GM21526 (cell line): ENCODE data around the gene CCL14.
"Not testable (repeated sequence)": the region's sequence is repeated elsewhere in the genome, so short reads cannot be mapped to it uniquely, and the experiment has no call there.

Experiments
- ATAC-seq: cut with Tn5 transposase; IDR thresholded peaks from one replicate; pipeline ENCODE4 v1.9.1; 2021; ENCODE audit warnings: moderate library complexity; ENCODE audit not compliant: unreplicated experiment, low FRiP score

Gene CCL14

DNA sequence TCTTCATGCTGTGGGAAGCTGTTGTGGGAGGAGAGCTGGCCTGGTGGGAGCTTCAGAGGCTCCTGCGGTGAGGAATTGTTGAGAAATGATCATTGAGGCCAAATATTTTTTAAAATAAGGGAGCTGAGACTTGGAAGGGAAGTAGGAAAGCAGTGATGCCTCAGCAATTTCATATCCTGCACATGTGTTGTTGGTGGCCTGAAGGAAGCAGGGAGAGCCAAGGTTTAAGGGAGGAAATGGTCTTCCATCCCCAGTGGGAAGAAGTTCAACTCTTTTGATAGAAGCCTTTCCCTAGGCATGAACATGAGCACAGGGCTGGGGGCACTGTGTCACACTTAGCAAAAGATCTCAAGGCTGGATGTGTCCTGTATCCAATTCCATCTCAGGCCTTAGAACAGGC is at the start of gene CCL14:
TSS of gene CCL14 (minus strand) at position 87 of the 400 bp plus-strand sequence. CDS start at position 7, 80 bp downstream.
- no peak for ATAC-seq

DNA sequence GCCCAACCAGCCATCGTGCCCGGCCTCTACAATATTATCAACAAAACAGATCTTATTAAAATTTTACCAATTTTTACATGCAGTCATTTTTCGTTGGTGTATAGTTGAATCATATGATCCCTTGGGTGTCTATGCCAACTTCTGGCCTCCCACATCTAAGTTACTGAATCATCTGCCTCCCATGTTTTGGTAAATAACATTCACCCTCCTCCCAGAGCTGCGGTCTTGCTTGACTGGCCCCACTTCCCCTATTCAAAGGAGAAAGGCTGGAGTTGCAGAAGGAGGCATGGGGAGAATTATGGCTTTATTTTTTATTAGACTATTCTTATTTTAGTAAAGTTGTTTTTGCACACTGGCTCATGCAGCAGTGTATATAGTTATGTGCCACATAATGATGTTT is 49.7 kb upstream of the CCL14 start:
- no peak for ATAC-seq

DNA sequence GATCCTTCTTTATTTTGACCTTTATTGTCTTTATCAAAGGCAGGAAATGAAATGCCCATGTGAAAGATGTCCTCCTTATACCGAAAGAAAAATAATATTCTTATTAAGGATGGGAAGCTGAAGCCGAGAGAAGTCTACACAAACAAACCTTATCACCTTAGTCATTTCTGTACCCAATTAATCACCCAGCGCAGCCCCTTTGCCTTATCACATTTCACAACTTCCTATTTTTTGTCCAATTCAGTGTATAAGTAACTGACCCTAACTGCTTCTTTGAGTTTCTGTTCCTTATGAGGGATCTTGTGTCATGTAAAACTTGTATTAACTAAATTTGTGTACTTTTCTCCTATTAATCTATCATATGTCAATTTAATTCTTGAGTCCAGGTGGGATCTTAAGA is 47.6 kb upstream of the CCL14 start:
- no peak for ATAC-seq

DNA sequence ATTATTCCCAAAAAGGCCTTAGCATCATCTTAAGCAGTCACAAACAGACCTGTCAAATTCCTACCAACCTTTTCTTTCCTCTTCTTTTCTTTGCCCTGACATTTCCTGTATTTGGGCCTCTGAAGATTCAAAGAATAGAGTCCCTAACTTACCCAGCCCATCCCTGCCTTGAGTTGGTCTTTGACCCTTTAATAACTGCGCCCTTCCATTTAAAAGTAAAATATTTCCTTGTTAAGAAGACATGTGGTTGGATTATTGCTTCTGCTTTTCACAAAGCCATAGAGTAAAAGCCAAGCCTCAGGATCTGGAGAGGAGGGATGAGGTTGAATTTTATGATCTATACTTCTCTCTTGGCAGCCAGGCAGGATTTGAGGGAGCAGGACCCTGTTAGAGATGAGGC is 44.4 kb upstream of the CCL14 start:
- no peak for ATAC-seq

DNA sequence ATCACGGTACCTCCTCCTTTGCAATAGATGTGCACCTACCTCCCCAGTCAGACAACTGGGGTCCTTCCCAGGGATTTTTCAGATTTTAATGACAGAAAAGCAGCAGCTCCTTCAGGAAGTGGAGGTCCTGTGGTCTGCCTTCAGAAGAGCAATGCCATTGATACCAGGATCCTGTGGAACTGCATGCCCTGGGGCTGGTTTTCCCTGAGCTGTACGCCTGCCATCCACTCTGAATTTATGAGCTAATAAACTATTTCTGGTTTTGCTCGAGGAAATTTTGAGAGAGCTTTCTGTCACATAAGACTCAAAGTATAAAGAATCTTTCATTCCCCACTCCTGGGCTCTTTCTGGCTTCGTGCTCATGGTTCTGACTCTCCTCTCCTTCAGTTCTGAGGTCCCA is 41.2 kb upstream of the CCL14 start:
- ATAC-seq: no peak

DNA sequence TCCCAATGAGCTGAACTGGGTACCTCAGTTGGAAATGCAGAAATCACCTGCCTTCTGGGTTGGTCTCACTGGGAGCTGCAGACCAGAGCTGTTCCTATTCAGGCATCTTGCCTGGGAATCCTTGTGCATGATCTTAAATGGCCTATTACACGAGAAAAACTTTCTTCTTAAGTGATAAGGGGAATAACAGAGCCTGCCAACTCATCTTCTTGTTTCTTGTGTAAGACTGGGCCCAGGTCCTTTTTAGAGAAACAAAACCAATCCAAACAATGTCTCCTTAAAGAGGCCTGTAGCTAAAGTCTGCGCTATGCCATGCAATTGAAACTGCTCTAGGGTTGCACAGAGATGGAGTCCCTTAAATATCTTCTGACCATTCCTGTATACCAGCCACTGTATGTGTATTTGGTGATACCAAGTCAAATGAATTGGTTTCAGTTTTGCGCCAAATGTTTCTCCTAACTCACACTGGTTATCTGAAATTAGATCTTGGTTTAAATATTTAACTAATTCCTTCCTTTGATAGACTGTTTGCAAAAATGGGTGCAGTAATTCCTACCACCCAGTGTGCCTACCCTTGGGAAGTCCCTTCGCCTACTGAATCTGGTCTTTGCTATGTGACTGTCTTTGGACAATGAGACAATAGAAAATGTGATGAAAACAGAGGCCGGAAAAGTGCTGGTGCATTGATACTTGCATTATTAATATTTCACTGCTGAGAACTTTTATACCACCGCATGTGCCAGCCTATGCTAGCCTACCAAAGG is 37.8 kb upstream of the CCL14 start:
- ATAC-seq: no peak

DNA sequence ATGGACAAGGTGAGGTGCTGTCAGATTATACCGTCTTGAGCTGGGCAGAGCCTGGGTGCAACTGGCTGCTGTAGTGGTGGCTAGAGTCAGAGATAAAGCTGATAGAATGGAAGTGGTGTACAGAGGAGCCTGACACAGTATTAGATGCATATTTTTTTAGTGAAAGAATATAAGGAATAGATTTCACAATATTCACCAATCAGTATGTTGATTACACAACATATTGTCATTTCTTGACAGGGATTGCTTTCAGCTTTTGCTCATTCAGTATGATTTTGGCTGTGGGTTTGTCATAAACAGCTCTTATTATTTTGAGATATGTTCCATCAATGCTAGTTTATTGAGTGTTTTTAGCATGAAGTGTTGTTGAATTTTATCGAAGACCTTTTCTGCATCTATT is 32.9 kb upstream of the CCL14 start:
- no peak for ATAC-seq

DNA sequence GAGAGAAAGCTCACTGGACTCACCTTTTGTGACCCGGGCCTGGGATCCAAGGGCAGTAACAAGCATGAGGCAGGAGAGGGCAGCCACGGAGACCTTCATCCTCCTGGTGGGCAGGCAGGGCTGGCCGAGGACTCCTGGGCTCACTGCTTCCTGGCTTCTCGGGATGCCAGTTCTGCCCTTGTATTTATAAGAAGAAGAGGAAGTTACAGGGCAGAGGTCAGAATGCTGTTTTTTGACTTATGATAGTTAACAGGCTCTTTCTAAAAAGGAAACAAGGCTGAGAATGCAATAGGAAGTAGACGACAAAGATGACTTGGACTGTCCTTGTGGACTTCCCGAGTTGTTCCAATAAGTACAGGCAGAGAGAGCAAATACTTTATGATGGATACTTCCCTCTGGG is 31.3 kb upstream of the CCL14 start, which contains the start of gene CCL23:
TSS of gene CCL23 (minus strand) at position 174 of the 400 bp plus-strand sequence. CDS start at position 99, 75 bp downstream.
- ATAC-seq: no peak

DNA sequence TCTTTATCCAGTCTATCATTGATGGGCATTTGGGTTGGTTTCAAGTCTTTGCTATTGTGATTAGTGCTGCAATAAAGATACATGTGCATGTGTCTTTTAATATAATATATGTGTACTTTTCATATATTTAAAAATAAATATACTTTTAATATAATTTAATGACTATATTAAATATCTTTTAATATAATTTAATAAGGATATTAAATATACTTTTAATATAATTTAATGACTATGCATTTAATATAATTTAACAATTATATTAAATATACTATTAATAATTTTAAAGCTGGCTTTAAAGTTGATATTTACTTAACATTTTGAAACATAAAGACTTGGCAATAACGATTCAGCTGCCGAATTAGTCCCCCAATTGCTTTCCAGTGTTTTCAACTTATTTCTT is 30.0 kb upstream of the CCL14 start:
- no peak for ATAC-seq

DNA sequence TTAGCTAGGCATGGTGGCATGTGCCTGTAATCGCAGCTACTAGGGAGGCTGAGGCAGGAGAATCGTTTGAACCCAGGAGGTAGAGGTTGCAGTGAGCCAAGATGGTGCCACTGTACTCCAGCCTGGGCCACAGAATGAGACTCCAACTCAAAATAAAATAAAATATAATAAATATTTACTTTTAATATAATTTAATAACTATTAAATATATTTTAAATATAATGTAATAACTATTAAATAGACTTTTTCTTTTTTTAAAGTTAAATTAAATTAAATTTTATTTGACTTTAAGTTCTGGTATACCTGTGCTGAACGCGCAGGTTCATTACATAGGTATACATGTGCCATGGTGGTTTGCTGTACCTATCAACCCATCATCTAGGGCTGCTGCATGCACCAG is 29.4 kb upstream of the CCL14 start:
- ATAC-seq: not testable (repeated sequence)

DNA sequence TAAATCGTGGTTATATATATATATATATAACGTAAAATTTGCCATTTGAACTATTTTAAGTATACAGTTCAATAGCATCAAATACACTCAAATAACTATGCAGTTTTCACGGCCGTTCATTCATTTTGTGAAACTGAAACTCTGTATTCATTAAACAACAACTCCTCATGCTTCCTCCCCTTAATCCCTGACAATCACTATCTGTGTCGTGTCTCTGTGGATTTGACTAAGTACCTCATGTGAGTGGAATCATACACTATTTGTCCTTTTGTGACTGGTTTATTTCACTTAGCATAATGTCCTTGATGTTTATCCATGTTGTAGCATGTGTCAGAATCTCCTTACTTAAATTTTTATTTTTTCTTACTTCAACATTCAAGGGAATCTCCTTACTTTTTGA is 28.4 kb upstream of the CCL14 start:
- ATAC-seq: no peak

DNA sequence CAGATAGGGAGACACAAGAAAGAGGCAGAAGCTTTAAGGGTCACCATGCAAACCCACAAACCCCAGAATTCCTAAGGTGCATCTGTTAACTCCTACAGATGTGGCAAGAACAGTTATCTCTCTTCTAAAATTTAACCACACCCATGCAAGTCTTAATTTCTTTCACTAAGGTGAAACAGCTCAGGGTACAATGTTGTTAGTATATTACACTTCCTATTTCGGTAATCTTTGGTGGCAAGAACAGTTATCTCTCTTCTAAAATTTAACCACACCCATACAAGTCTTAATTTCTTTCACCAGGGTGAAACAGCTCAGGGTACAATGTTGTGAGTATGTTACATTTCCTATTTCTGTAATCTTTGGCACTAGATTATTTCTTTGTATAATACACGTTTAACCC is 24.7 kb upstream of the CCL14 start:
- ATAC-seq: no peak

DNA sequence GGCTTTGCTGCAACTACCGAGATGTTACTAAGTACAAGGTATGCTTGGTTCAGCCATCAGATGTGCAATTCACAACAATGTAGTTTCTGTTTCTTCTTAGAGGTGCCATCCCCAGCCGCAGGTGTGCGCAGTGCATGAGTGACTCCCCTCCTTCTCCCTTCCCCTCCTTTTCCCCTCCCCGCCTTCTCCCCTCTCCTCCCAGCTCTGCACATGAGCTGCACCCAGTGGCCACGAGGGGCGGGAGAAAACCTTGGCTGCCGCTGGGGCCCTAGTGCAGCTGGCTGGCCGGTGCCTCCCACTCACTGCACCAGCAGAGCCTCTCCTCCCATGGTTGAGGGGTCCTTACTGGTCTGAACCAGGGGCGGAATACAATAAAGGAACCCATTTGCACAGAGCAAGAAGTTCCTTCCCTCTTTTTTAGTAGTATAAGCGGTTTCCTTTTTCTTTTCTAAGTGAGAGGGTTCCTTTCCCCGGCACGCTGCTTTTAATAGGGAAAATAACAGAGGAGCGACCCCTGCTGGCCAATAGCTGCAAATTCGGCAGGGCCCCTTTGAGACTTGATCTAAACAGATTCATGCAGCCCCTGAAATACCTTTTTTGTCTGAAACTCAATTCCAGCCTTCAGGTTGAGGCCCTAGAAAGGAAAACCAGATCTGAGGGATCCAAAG is 22.6 kb upstream of the CCL14 start:
- ATAC-seq: no peak

DNA sequence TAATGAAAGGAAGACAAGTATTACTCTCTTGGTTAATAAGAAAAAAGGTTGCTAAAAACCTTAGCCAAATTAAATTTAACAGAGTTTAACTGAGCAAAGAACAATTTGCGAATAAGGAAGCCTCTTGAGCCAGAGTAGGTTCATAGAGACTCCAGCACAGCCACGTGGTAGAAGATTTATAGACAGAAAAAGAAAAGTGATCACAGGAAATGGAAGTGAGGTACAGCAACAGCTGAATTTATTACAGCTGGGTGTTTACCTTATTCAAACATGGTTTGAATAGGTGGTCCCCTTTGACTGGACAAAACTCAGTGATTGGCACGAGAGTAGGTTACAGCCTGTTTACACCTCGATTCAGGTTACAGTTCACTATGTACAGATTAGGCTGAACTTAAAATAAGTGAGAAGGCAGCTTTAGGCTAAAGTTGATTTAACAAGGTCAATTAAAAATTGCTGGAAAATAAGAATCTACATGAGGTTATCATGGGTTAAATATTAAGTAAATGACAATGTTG is 18.1 kb upstream of the CCL14 start:
- no peak for ATAC-seq

DNA sequence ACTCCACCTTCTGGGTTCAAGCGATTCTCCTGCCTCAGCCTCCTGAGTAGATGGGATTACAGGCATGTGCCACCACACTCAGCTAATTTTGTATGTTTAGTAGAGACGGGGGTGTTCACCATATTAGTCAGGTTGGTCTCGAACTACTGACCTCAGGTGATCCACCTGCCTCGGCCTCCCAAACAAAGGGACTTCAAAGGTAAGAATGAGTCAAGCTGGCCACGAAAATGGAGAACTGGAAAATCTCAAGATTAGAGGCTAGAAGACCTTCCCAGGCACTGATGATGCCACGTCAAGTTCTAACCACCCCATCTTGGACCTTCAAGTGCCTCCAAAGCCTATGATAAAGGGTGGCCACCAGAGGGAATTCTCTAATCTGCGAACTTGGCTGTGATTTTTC is 16.1 kb upstream of the CCL14 start:
- ATAC-seq: no peak

DNA sequence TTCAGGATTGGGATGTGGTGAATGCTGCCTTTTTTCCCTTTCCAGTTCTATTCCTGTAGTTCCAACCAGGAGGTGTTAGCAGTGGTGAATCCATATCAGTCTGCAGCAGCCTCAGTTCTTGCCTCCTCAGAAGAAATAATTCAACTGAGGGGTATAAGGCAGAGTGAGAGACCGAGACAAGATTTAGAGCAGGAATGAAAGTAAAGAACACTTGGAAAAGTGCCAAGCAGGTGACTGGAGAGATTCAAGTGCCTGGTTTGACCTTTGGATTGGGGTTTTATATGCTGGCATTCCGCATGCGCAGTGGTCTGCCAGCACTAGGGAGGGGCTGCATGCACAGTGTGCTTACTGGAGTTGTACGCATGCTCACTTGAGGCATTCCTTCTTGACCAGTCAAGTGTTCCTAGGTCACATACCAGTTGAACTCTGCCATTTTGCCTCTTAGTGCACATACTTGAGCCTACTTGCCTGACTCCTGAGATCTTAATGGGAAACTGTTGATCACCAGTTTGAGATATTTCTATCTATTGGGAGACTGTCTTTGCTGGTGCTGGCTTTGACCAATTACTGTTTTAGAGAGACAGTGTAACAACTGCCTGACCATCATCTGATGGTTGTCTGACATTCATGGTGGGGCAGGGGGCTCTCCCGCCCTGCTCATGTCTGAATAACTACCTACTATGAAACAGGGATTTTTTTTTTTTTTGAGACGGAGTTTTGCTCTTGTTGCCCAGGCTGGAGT is 15.5 kb upstream of the CCL14 start:
- no peak for ATAC-seq

DNA sequence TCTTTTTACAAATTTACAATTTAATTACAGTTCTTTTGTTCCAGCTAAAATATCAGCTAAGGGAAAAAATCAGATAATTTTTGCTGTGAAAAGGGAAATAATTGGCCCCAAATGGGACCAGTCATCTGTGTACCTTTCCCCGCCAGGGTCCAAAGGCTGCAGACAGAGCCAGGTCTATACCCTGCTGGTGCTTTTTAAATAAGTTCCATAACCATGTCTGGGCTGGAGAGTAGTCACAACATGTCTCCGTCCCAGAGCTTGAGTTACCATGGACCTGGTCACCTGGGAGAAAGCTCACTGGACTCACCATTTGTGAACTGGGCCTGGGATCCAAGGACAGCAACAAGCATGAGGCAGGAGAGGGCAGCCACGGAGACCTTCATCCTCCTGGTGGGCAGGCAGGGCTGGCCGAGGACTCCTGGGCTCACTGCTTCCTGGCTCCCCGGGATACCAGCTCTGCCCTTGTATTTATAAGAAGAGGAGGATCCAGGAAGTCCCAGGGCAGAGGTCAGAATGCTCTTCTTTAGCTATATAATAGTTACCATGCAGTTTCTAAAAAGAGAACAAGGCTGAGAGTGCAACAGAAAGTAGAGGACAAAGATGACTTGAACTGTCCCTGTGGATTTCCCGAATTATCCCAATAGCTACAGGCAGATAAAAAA is 14.7 kb upstream of the CCL14 start, which contains the start of gene CCL15:
TSS of gene CCL15 (minus strand) at position 444 of the 662 bp plus-strand sequence. CDS start at position 383, 61 bp downstream.
- no peak for ATAC-seq

DNA sequence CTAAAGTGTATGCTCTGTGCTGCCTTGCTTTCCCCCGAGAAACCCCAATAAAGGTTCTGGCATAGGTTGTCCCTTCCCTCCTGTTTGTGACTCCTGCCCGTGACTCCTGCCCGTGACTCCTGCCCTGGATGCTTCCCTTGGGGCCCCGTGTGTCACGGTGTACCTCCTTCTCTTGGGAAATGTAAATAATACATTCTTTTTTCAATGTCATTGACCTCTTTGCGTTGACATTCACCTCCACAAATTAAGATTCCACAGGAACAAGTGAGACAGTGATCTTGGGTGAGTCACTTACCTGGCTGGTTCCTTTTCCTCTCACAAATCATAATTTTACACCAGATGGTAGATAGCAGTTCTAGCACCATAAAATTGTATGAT is 14.2 kb upstream of the CCL14 start:
- ATAC-seq: no peak

DNA sequence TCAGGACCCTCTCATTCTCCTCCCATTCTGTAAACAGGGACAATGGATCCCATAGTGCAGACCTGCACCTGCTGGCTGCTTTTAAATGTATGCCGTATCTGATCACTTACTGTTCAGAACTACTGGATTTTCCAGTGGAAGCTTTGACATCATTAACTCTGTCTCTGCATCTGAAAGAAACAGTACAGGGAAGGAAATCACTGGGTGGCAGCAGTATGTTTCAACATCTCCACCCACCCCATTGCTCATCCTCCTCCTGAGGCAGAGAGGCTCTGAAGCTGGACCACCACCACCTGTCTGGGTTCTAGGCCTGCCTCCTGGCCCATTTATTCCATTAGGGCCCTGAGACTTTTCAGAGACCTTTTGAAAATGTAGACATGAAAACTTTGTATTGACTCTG is 12.2 kb upstream of the CCL14 start:
- no peak for ATAC-seq

DNA sequence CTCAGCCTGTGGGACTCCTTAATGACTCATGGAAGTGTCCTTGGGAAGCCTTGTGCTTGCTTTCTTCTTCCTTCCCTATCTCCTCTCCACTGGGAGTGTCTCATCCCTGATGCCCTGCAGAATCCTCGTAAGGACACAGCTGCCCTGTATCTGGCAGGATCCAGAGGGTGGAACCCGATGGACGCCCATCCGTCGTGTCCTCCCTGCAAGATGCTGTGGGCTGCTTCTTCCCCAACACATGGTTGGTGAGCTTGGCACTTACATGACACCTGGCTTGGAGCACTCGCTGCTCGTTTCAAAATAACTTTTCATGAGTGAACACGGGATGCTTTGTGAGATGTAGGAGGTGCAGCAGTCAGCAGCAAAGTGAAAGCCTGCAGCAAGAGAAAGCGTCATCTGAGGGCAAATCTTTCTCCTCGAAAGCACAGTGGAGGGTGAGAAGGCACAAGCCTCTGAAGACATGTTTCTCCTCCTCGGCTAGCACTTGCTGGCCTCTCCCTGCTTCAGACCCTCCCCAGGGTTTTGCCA is 11.6 kb upstream of the CCL14 start:
- ATAC-seq: no peak
